Neutrophil (primary cell): Measurements from ENCODE around the gene TMEM53.

Experiments used
- H3K27ac ChIP-seq: fragments of 200-600 bp; sonication (generic); 2 replicates; pipeline ENCODE4 v1.5.1; 2016; ENCODE audit warnings: mild to moderate bottlenecking, moderate library complexity
- H3K27me3 ChIP-seq: fragments of 200-600 bp; sonication (generic); 2 replicates; pipeline ENCODE4 v1.6.0; 2016; ENCODE audit warnings: mild to moderate bottlenecking
- H3K36me3 ChIP-seq: fragments of 200-600 bp; sonication (generic); 2 replicates; pipeline ENCODE4 v1.5.1; 2017
- H3K4me1 ChIP-seq, 2 experiments: fragments of 200-600 bp in 1 of 2; sonication (generic) in 1 of 2; 1 replicate in 1 of 2; 2 replicates in 1 of 2; pipeline versions ENCODE4 v1.5.1 to v1.6.1; 2013 to 2016; ENCODE audit warnings: low read depth in 1 of 2, low read length in 1 of 2, mild to moderate bottlenecking in 1 of 2, moderate library complexity in 1 of 2; ENCODE audit not compliant: control insufficient read depth in 1 of 2, insufficient read depth in 1 of 2
- H3K4me3 ChIP-seq, 2 experiments: fragments of 200-600 bp in 1 of 2; sonication (generic) in 1 of 2; 1 replicate in 1 of 2; 2 replicates in 1 of 2; pipeline ENCODE4 v1.5.1; 2013 to 2016; ENCODE audit warnings: low read depth in 1 of 2, low read length in 1 of 2, mild to moderate bottlenecking in 1 of 2, moderate library complexity in 1 of 2
- H3K9me3 ChIP-seq: fragments of 200-600 bp; sonication (generic); 2 replicates; pipeline ENCODE4 v1.5.1; 2016
- CTCF ChIP-seq: fragments of 200-600 bp; sonication (generic); IDR thresholded peaks from 2 replicates; pipeline ENCODE4 v1.5.1; 2016; ENCODE audit warnings: antibody characterized with exemption

TMEM53 gene

GRCh38 chr1:44648529-44649250 lies 25.6 kb downstream of the TMEM53 start:
- H3K27me3 ChIP-seq = no peaks in the 10 kb centered on the region
- no peaks in the 10 kb centered on the region for H3K9me3 ChIP-seq
- H3K4me1 ChIP-seq = no peaks in the 10 kb centered on the region
- H3K27ac ChIP-seq = no peak overlapping the region
- peaks cover 81% of the 10 kb centered on the region for H3K36me3 ChIP-seq
- no peak for TF ChIP-seq CTCF
- no peak overlapping the region for H3K4me3 ChIP-seq

GRCh38 chr1:44647896-44648295 lies 26.4 kb downstream of the TMEM53 start:
- Histone ChIP-seq H3K4me1 (no peaks in the 10 kb centered on the region), H3K36me3 (peaks cover 89% of the 10 kb centered on the region), H3K27ac (no peak overlapping the region), H3K27me3 (no peaks in the 10 kb centered on the region), H3K9me3 (no peaks in the 10 kb centered on the region), H3K4me3 (no peak overlapping the region)
- no peak for TF ChIP-seq CTCF

GRCh38 chr1:44646261-44647110 lies 27.8 kb downstream of the TMEM53 start:
- Histone ChIP-seq H3K9me3 (no peaks in the 10 kb centered on the region), H3K4me1 (no peaks in the 10 kb centered on the region), H3K36me3 (peaks cover 100% of the 10 kb centered on the region), H3K4me3 (no peak overlapping the region), H3K27ac (no peak overlapping the region), H3K27me3 (no peaks in the 10 kb centered on the region)
- TF ChIP-seq CTCF = no peak

GRCh38 chr1:44645476-44646244 lies 28.6 kb downstream of the TMEM53 start:
- H3K4me1 ChIP-seq = no peaks in the 10 kb centered on the region

More at GRCh38 chr1:44645476-44646244, 28.6 kb downstream of the TMEM53 start:
- H3K9me3 ChIP-seq = no peaks in the 10 kb centered on the region
- TF ChIP-seq CTCF = no peak
- no peak overlapping the region for H3K27ac ChIP-seq
- H3K27me3 ChIP-seq = no peaks in the 10 kb centered on the region
- no peak overlapping the region for H3K4me3 ChIP-seq
- H3K36me3 ChIP-seq = peaks cover 100% of the 10 kb centered on the region
